Panc1 (cell line): Measurements from ENCODE around the gene KIF26B. TPM values are rescaled to one million over a fixed set of nuclear protein-coding genes. Genes with fewer than 3 reads are reported as not detected.

Experiments
- ATAC-seq: fragments of 200-7000 bp; cut with Tn5 transposase; 2 replicates; pipeline ENCODE4 v1.9.1; 2020; ENCODE audit warnings: mild to moderate bottlenecking, moderate library complexity
- BruUV-seq: library from RNA; stranded (reverse); fragments of 400-500 nt; replicated peaks from 2 replicates; lab custom pipeline; 2021; lab: Mats Ljungman, UMichigan
- CTCF ChIA-PET: fragments of 300-600 bp; sonication (Branson Sonifier 250); formaldehyde crosslinking; loops from one replicate; lab custom pipeline; 2022; ENCODE audit warnings: antibody characterized with exemption; lab: Charles Lee
- POLR2A ChIA-PET: fragments of 300-600 bp; sonication (Branson Sonifier 250); formaldehyde crosslinking; loops from one replicate; lab custom pipeline; 2022; ENCODE audit warnings: antibody characterized with exemption; lab: Charles Lee
- DNase-seq: peaks from one replicate; pipeline ENCODE4 v3.0.0-alpha.2; 2010; ENCODE audit warnings: low read depth, low spot score
- H3K27ac ChIP-seq: 2 replicates; pipeline ENCODE4 v1.5.1; 2011; ENCODE audit warnings: mild to moderate bottlenecking, low read length, inconsistent platforms
- H3K27me3 ChIP-seq: fragments of 200-500 bp; sonication (Bioruptor generic); 2 replicates; pipeline ENCODE4 v1.6.0; 2014; ENCODE audit warnings: low read length, inconsistent platforms; ENCODE audit not compliant: control insufficient read depth, insufficient read depth
- H3K36me3 ChIP-seq: fragments of 200-500 bp; sonication (Bioruptor generic); 2 replicates; pipeline ENCODE4 v1.5.1; 2014; ENCODE audit warnings: inconsistent platforms, mild to moderate bottlenecking, low read length, moderate library complexity; ENCODE audit not compliant: control insufficient read depth, insufficient read depth
- H3K4me1 ChIP-seq: 2 replicates; pipeline ENCODE4 v1.5.1; 2011; ENCODE audit warnings: inconsistent platforms, mild to moderate bottlenecking, low read length, moderate library complexity; ENCODE audit not compliant: control insufficient read depth, insufficient read depth
- H3K4me3 ChIP-seq, 2 experiments: 2 replicates each; pipeline ENCODE4 v1.5.1; 2011 to 2012; ENCODE audit warnings: low read depth in 2 of 2, low read length in 2 of 2, mild to moderate bottlenecking in 2 of 2, inconsistent platforms in 1 of 2, moderate library complexity in 1 of 2
- H3K9me3 ChIP-seq: fragments of 200-500 bp; sonication (Bioruptor generic); 2 replicates; pipeline ENCODE4 v1.5.1; 2014; ENCODE audit warnings: low read depth, mild to moderate bottlenecking, inconsistent platforms, low read length, moderate library complexity; ENCODE audit not compliant: control insufficient read depth, insufficient read depth
- POLR2AphosphoS5 ChIP-seq: IDR thresholded peaks from 2 replicates; pipeline ENCODE4 v1.6.1; 2012; ENCODE audit warnings: mild to moderate bottlenecking, low read depth, low read length, moderate library complexity
- SIN3A ChIP-seq: IDR thresholded peaks from 2 replicates; pipeline ENCODE4 v1.6.1; 2012; ENCODE audit warnings: low read depth, mild to moderate bottlenecking, low read length, moderate library complexity, borderline replicate concordance; ENCODE audit not compliant: insufficient read depth
- TCF7L2 ChIP-seq: IDR thresholded peaks from 2 replicates; pipeline ENCODE4 v1.6.1; 2011; ENCODE audit warnings: mild to moderate bottlenecking, low read depth, low read length, inconsistent platforms
- in situ Hi-C: cut with HindIII; loops from 2 replicates; pipeline ENCODE4 v1.10.0; 2016; ENCODE audit warnings: low sequenced_read_pairs, low pct_unique_long_range_greater_than_20kb
- intact Hi-C: fragments of 100-400 bp; cut with micrococcal nuclease; formaldehyde crosslinking; loops from one replicate; pipeline ENCODE4 v1.10.0; 2022; ENCODE audit not compliant: unreplicated experiment
- total RNA-seq: library from RNA; stranded (reverse); gene quantifications from one replicate; pipeline ENCODE4 v1.2.1, GENCODE V29; 2021; ENCODE audit not compliant: unreplicated experiment
- TF ChIP-seq, protein P1 (sequence below), 2 experiments: IDR thresholded peaks; 2 replicates each; pipeline ENCODE4 v1.6.1; 2011 to 2012; ENCODE audit warnings: low read depth in 2 of 2, control low read depth in 1 of 2, low read length in 1 of 2, mild to moderate bottlenecking in 1 of 2, moderate library complexity in 1 of 2; ENCODE audit not compliant: insufficient read depth in 1 of 2
- TF ChIP-seq, protein P2 (sequence below): fragments of 450-650 bp; IDR thresholded peaks from 2 replicates; pipeline ENCODE4 v1.5.1; 2017; ENCODE audit warnings: mild to moderate bottlenecking

The KIF26B gene
- total RNA-seq, 1 experiment from 2014 or later = 0.33 TPM

DNA sequence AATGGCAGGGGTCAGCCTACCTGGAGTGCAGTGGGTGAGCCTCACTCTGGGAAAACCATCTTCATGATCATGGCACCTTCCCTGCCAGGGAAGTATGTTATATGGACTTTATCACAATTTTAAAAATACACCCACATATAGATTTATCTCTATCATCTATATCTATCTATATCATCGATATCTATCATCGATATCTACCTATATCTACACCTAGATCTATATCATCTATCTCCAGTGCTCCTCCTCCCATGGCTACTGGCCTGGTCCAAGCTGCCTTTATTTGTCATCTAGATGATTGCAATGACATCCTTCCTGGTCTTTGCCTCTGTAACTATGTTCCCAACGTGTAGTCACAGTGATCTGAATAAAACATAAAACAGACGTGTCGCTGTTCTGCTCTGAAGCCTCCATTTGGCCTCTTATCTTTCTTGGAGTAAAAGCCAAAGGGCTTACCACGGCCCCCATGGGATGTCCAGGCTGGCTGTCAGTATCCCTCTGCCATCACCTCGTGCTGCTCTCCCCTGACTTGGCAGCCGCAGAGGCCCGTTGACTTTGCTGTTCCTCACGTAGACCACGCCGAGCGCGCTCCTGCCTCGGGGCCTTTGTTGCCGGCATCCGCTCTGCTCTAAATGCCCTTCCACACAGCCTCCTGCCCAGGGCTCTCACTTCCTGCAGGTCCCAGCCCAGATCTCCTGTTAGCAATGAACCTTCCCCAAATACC is 20.6 kb upstream of the KIF26B start:
- CTCF ChIA-PET = no interaction called here
- POLR2A ChIA-PET = no interaction called here
- in situ Hi-C loops (no loop called here), intact Hi-C loops (no loop called here)
- BruUV-seq = no TSS peak
- DNase-seq (no peak), ATAC-seq (no peak)
- no peak overlapping the region for H3K4me3 ChIP-seq
- H3K27ac ChIP-seq = no peak overlapping the region
- no peaks in the 10 kb centered on the region for H3K36me3 ChIP-seq
- no peaks in the 10 kb centered on the region; the same call in 1 of the 2 replicates for H3K4me1 ChIP-seq
- H3K9me3 ChIP-seq = no peaks in the 10 kb centered on the region
- H3K27me3 ChIP-seq = peaks cover 6% of the 10 kb centered on the region
- no peak for TF ChIP-seq TCF7L2
- TF ChIP-seq, protein P1, sequence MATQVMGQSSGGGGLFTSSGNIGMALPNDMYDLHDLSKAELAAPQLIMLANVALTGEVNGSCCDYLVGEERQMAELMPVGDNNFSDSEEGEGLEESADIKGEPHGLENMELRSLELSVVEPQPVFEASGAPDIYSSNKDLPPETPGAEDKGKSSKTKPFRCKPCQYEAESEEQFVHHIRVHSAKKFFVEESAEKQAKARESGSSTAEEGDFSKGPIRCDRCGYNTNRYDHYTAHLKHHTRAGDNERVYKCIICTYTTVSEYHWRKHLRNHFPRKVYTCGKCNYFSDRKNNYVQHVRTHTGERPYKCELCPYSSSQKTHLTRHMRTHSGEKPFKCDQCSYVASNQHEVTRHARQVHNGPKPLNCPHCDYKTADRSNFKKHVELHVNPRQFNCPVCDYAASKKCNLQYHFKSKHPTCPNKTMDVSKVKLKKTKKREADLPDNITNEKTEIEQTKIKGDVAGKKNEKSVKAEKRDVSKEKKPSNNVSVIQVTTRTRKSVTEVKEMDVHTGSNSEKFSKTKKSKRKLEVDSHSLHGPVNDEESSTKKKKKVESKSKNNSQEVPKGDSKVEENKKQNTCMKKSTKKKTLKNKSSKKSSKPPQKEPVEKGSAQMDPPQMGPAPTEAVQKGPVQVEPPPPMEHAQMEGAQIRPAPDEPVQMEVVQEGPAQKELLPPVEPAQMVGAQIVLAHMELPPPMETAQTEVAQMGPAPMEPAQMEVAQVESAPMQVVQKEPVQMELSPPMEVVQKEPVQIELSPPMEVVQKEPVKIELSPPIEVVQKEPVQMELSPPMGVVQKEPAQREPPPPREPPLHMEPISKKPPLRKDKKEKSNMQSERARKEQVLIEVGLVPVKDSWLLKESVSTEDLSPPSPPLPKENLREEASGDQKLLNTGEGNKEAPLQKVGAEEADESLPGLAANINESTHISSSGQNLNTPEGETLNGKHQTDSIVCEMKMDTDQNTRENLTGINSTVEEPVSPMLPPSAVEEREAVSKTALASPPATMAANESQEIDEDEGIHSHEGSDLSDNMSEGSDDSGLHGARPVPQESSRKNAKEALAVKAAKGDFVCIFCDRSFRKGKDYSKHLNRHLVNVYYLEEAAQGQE (IDR thresholded peaks at IDR 0.05; ENCODE audit: insufficient read depth in 1 of 2, low read depth in 2 of 2, low read length in 1 of 2) = no peak
- no peak for TF ChIP-seq SIN3A
- TF ChIP-seq, protein P2, sequence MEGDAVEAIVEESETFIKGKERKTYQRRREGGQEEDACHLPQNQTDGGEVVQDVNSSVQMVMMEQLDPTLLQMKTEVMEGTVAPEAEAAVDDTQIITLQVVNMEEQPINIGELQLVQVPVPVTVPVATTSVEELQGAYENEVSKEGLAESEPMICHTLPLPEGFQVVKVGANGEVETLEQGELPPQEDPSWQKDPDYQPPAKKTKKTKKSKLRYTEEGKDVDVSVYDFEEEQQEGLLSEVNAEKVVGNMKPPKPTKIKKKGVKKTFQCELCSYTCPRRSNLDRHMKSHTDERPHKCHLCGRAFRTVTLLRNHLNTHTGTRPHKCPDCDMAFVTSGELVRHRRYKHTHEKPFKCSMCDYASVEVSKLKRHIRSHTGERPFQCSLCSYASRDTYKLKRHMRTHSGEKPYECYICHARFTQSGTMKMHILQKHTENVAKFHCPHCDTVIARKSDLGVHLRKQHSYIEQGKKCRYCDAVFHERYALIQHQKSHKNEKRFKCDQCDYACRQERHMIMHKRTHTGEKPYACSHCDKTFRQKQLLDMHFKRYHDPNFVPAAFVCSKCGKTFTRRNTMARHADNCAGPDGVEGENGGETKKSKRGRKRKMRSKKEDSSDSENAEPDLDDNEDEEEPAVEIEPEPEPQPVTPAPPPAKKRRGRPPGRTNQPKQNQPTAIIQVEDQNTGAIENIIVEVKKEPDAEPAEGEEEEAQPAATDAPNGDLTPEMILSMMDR = no peak
- TF ChIP-seq POLR2AphosphoS5 = no peak

DNA sequence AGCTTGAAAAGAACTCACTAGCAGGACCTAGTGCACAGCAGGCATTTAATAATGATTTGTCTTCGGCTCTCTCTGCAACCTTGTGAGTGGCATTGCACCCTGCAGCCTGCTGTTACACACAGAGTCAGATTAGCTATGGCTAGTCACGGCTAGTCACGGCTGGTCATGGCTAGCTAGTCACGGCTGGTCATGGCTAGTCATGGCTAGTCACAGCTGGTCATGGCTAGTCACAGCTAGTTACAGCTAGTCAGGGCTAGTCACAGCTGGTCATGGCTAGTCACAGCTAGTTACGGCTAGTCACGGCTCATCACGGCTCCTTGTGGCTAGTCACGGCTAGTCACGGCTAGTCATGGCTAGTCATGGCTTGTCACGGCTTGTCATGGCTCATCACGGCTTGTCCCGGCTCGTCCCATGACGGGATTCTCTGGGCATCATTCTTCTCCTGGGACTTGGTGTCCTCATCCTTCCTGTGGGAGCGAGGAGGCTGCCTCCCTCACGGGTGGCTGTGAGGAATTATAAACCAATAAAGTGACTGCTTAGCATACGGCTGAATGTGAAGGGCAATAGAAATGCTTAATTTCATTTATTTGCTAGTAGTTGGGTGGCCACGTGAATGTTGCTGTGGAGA is 12.5 kb upstream of the KIF26B start:
- in situ Hi-C loops = no loop called here

More for the DNA sequence above, 12.5 kb upstream of the KIF26B start:
- intact Hi-C loops = no loop called here
- H3K36me3 ChIP-seq = no peaks in the 10 kb centered on the region
- no TSS peak for BruUV-seq
- ChIA-PET CTCF (no interaction called here), POLR2A (interaction anchor here (0.9 kb wide), 1 partner anchor 1324 kb away, joined by 3 read pairs; no protein-coding TSS in a partner anchor)
- no peaks in the 10 kb centered on the region for H3K4me1 ChIP-seq
- no peaks in the 10 kb centered on the region for H3K9me3 ChIP-seq
- no peak for TF ChIP-seq POLR2AphosphoS5
- TF ChIP-seq, protein P2 = no peak
- TF ChIP-seq SIN3A = no peak
- TF ChIP-seq TCF7L2 = no peak
- TF ChIP-seq, protein P1 (IDR thresholded peaks at IDR 0.05; ENCODE audit: insufficient read depth in 1 of 2, low read depth in 2 of 2, low read length in 1 of 2) = no peak
- DNase-seq (no peak), ATAC-seq (no peak)
- no peak overlapping the region for H3K27ac ChIP-seq
- H3K4me3 ChIP-seq = no peak overlapping the region
- peaks cover 8% of the 10 kb centered on the region; the same call in 1 of the 2 replicates for H3K27me3 ChIP-seq
